Activated naive CD4-positive, alpha-beta T cell treated with anti-CD3 and anti-CD28 coated beads for 36 hours (primary cell): ENCODE data around the gene SGCA. TPM values are rescaled to one million over a fixed set of nuclear protein-coding genes. Genes with fewer than 3 reads are reported as not detected.

Experiments
- CTCF ChIA-PET: fragments of 350-600 bp; sonication (Branson Sonifier 250); formaldehyde crosslinking; loops from one replicate; lab custom pipeline; 2021; ENCODE audit warnings: antibody characterized with exemption; lab: Charles Lee
- DNase-seq: peaks from one replicate; pipeline ENCODE4 v3.0.0-alpha.2; 2020
- H3K27ac Mint-ChIP-seq: one replicate; pipeline ENCODE4 v1.8.0; 2021; ENCODE audit warnings: mild to moderate bottlenecking, mixed read lengths
- H3K27me3 Mint-ChIP-seq: one replicate; pipeline ENCODE4 v1.8.0; 2021; ENCODE audit warnings: low read depth, mixed read lengths
- H3K36me3 Mint-ChIP-seq: one replicate; pipeline ENCODE4 v1.8.0; 2021; ENCODE audit warnings: low read depth, mixed read lengths
- H3K4me1 Mint-ChIP-seq: one replicate; pipeline ENCODE4 v1.8.0; 2021; ENCODE audit warnings: low read depth, mixed read lengths
- H3K4me3 Mint-ChIP-seq: one replicate; pipeline ENCODE4 v1.8.0; 2021; ENCODE audit warnings: mild to moderate bottlenecking, moderate library complexity, mixed read lengths
- H3K9me3 Mint-ChIP-seq: one replicate; pipeline ENCODE4 v1.8.0; 2021; ENCODE audit warnings: mixed read lengths
- intact Hi-C: fragments of 100-400 bp; cut with micrococcal nuclease; formaldehyde crosslinking; loops from one replicate; pipeline ENCODE4 v1.15.1; 2023
- total RNA-seq, 2 experiments: library from RNA; stranded (reverse); gene quantifications; one replicate each; pipeline ENCODE4 v1.2.3, GENCODE V29; 2021

The SGCA gene
- total RNA-seq, 2 experiments from 2014 or later = 0.14 TPM; not detected in 1

DNA sequence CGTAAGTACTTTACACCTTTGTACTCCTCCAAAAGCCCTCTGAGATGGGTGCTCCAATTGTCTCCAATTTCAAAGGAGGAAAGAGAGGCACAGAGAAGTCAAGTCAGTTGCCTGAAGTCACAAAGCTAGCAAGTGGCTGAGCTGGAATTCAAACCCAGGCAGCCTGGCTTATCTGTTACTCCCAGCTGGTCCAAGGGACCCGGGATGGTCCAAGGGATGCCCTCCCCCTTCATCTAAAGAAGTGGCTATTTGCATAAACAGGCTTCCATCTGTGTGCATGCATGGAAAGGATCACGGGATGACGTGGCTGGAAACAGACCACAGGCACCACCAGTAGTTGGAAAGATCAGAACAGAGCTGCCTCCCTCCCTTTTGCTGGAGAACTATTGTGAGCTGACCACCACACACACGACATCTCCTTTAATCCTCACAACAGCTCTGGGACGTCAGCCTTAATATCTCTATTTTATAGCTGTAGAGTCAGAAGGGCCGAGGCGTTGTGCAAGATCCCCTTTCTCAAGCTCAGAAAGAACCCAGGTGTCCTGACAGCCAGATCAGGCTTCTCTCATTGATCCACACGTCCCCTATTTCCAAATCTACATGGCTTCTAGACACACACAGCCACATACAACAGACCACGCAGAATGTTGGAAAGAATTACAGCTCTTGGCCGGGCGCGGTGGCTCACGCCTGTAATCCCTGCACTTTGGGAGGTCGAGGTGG lies 46.5 kb downstream of the SGCA start:
- Mint-ChIP-seq H3K9me3 (no peaks in the 10 kb centered on the region), H3K4me1 (peaks cover 25% of the 10 kb centered on the region), H3K27ac (no peak overlapping the region), H3K4me3 (no peak overlapping the region), H3K27me3 (peaks cover 7% of the 10 kb centered on the region), H3K36me3 (no peaks in the 10 kb centered on the region)
- CTCF ChIA-PET = interaction anchor here (0.6 to 10.5 kb wide), 17 partner anchors 8 to 509 kb away, joined by 3 to 87 read pairs (median 8); partner anchors contain the start of genes COL1A1, LRRC59 and TMEM92
- no peak for DNase-seq
- intact Hi-C loops = no loop called here

DNA sequence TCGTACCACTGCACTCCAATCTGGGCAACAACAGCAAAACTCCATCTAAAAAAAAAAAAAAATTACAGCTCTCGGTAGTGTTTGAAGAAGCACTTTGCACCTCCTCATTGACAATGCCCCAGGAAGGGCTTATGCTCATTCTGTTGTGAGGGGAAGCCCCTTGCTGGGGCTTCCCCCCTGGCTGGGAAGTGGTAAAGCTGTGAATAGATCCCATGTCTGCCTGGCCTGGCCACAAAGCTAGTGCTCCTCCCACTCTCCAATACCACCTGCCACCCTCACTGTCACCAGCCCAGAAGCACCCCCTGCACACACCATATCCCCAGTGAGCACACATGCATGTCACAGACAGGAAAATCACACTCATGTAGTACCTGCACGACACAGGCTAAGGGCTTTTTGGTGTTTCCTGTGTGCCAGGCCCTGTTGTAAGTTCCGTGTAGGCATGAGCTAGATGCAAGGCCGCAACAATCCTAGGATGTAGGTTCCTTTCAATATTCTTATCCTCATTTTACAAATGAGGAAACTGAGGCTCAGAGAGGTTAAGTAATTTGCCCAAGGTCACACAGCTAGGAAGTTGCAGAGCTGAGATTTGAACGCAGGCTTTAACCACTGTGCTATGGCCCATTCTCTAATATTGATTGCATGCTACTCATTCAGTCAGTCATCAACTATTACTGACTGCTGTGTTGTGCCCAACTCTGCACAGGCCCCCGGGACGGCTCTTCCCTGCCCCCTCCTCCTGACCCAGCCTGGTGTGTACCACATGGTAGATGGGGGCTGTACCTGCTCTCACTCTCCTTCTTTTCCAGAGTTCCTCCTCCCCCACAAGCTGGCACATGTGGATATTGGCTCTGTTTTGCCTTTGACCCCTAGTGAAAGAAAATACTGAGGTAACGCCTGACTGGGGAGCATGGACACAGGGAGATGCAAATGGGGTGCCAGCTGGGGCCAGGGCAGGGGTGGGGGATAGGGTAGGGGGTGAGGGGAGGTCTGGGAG lies 47.5 kb downstream of the SGCA start:
- Mint-ChIP-seq H3K4me1 (peaks cover 29% of the 10 kb centered on the region), H3K9me3 (no peaks in the 10 kb centered on the region), H3K27me3 (peaks cover 2% of the 10 kb centered on the region), H3K27ac (peak overlapping the region; percentile 17), H3K4me3 (no peak overlapping the region), H3K36me3 (no peaks in the 10 kb centered on the region)
- CTCF ChIA-PET = interaction anchor here (0.6 to 10.5 kb wide), 22 partner anchors 9 to 510 kb away, joined by 3 to 87 read pairs (median 6); partner anchors contain the start of genes COL1A1, LRRC59 and TMEM92
- intact Hi-C loops = loop anchor here (1.0 kb wide), 1 partner anchor 98 kb away; no protein-coding TSS in a partner anchor
- peak; percentile 89 for DNase-seq

GRCh38 chr17:50214976-50215760 lies 49.4 kb downstream of the SGCA start:
- no peaks in the 10 kb centered on the region for H3K9me3 Mint-ChIP-seq
- DNase-seq = no peak
- no peak overlapping the region for H3K27ac Mint-ChIP-seq
- H3K4me3 Mint-ChIP-seq = no peak overlapping the region
- H3K27me3 Mint-ChIP-seq = peaks cover 2% of the 10 kb centered on the region
- H3K36me3 Mint-ChIP-seq = no peaks in the 10 kb centered on the region
- intact Hi-C loops = no loop called here
- H3K4me1 Mint-ChIP-seq = peaks cover 35% of the 10 kb centered on the region
- CTCF ChIA-PET = interaction anchor here (0.8 to 10.5 kb wide), 3 partner anchors 14 to 82 kb away, joined by 3 to 87 read pairs (median 13); partner anchors contain the start of gene COL1A1

DNA sequence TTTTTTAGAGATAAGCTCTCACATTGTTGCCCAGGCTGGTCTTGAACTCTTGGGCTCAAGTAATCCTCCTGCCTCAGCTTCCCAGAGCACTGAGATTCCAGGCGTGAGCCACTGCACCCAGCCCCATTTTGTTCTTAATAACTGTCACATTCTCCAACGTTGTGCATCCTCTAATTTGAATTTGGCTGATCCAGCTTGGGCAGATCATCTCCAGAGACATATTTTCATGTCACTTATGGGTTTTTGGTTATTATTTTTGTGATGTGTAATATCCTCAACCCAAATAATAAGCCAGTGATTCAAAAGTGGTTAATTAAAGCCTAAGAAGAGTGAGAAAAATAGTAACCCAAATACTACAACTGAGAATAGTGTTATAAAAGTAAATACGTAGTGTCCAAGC lies 51.8 kb downstream of the SGCA start:
- H3K9me3 Mint-ChIP-seq = no peaks in the 10 kb centered on the region
- CTCF ChIA-PET = interaction anchor here (0.6 to 10.5 kb wide), 6 partner anchors 16 to 287 kb away, joined by 3 to 87 read pairs (median 4); partner anchors contain the start of gene COL1A1
- intact Hi-C loops = no loop called here

GRCh38 chr17:50218071-50218759 lies 52.4 kb downstream of the SGCA start:
- no peaks in the 10 kb centered on the region for H3K9me3 Mint-ChIP-seq
- H3K4me3 Mint-ChIP-seq = no peak overlapping the region
- DNase-seq = no peak
- H3K4me1 Mint-ChIP-seq = peaks cover 22% of the 10 kb centered on the region
- intact Hi-C loops = no loop called here
- no peak overlapping the region for H3K27ac Mint-ChIP-seq
- no peaks in the 10 kb centered on the region for H3K36me3 Mint-ChIP-seq
- CTCF ChIA-PET = interaction anchor here (0.6 to 10.5 kb wide), 5 partner anchors 17 to 238 kb away, joined by 3 to 87 read pairs (median 5); partner anchors contain the start of gene COL1A1
- H3K27me3 Mint-ChIP-seq = no peaks in the 10 kb centered on the region

More for the DNA sequence above, 51.8 kb downstream of the SGCA start:
- Mint-ChIP-seq H3K4me1 (peaks cover 28% of the 10 kb centered on the region), H3K27ac (no peak overlapping the region), H3K36me3 (no peaks in the 10 kb centered on the region), H3K4me3 (no peak overlapping the region), H3K27me3 (no peaks in the 10 kb centered on the region)
- no peak for DNase-seq

GRCh38 chr17:50218771-50219315 lies 53.0 kb downstream of the SGCA start:
- H3K9me3 Mint-ChIP-seq = peaks cover 3% of the 10 kb centered on the region
- CTCF ChIA-PET = interaction anchor here (0.7 to 10.5 kb wide), 2 partner anchors 18 to 40 kb away, joined by 3 to 87 read pairs; partner anchors contain the start of gene COL1A1
- peaks cover 16% of the 10 kb centered on the region for H3K4me1 Mint-ChIP-seq
- H3K36me3 Mint-ChIP-seq = no peaks in the 10 kb centered on the region
- no peak overlapping the region for H3K27ac Mint-ChIP-seq
- H3K27me3 Mint-ChIP-seq = no peaks in the 10 kb centered on the region
- intact Hi-C loops = no loop called here
- no peak overlapping the region for H3K4me3 Mint-ChIP-seq
- no peak for DNase-seq

DNA sequence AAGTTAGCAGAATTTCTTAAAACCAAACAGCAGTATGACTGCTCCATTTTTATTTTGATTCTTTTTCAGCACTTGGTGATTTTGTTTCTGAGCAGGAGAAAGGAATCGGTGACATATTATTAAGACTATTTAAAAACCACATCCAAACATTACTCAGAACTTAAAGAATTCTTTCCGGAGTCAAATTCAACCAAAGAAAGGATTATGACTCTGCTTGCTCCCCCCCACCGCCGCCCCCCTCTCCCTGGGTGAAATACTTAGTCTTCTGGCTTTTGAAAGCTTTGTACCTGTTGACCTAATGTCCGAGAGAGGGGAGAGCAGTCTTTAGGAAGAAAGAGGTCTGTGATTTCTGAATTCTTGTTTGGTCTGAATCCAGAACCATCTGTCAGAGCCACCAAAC lies 53.5 kb downstream of the SGCA start:
- CTCF ChIA-PET = interaction anchor here (4.2 to 10.5 kb wide), 2 partner anchors 18 kb away, joined by 20 to 87 read pairs; partner anchors contain the start of gene COL1A1
- peaks cover 3% of the 10 kb centered on the region for H3K9me3 Mint-ChIP-seq
- no peak overlapping the region for H3K4me3 Mint-ChIP-seq
- H3K27ac Mint-ChIP-seq = no peak overlapping the region
- intact Hi-C loops = no loop called here
- peaks cover 16% of the 10 kb centered on the region for H3K4me1 Mint-ChIP-seq
- H3K27me3 Mint-ChIP-seq = no peaks in the 10 kb centered on the region
- no peak for DNase-seq
- no peaks in the 10 kb centered on the region for H3K36me3 Mint-ChIP-seq

GRCh38 chr17:50219939-50220465 lies 54.2 kb downstream of the SGCA start:
- DNase-seq = no peak
- Mint-ChIP-seq H3K27me3 (no peaks in the 10 kb centered on the region), H3K36me3 (no peaks in the 10 kb centered on the region), H3K4me3 (no peak overlapping the region), H3K9me3 (peaks cover 9% of the 10 kb centered on the region), H3K4me1 (peaks cover 16% of the 10 kb centered on the region), H3K27ac (no peak overlapping the region)
- intact Hi-C loops = no loop called here
- CTCF ChIA-PET = interaction anchor here (4.2 kb wide), 1 partner anchor 19 kb away, joined by 20 read pairs; the partner anchor contains the start of gene COL1A1

DNA sequence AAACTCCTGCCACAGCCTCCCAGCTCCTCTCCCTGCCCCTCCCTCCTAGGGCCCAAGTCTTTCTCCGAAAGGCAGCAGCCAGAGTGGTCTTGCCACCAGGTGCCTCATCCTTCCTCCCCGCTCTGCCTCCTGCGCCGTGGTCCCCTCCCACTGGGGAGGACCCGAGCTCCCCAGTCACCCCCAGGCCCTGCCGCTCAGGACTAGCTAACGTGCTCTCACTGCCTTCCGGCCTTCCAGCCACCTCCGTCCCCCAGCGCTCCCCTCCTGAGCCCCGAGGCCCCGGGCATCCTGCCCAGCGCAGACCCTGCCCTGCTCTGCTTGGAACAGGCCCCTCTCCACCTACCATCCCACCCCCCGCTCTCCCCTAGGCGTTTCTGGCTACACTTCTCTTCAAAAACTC lies 55.0 kb downstream of the SGCA start:
- CTCF ChIA-PET = interaction anchor here (4.2 kb wide), 1 partner anchor 20 kb away, joined by 20 read pairs; the partner anchor contains the start of gene COL1A1
- Mint-ChIP-seq H3K36me3 (no peaks in the 10 kb centered on the region), H3K4me3 (no peak overlapping the region), H3K27ac (no peak overlapping the region), H3K27me3 (no peaks in the 10 kb centered on the region), H3K9me3 (peaks cover 17% of the 10 kb centered on the region), H3K4me1 (peaks cover 16% of the 10 kb centered on the region)
- intact Hi-C loops = no loop called here
- no peak for DNase-seq

GRCh38 chr17:50221266-50221863 lies 55.6 kb downstream of the SGCA start:
- DNase-seq = peak; percentile 23
- intact Hi-C loops = no loop called here
- H3K4me1 Mint-ChIP-seq = peaks cover 16% of the 10 kb centered on the region
- CTCF ChIA-PET = interaction anchor here (1.4 to 4.2 kb wide), 2 partner anchors 9 to 20 kb away, joined by 9 to 20 read pairs; partner anchors contain the start of gene COL1A1
- no peak overlapping the region for H3K4me3 Mint-ChIP-seq
- peaks cover 20% of the 10 kb centered on the region for H3K9me3 Mint-ChIP-seq
- H3K27me3 Mint-ChIP-seq = no peaks in the 10 kb centered on the region
- H3K27ac Mint-ChIP-seq = no peak overlapping the region
- H3K36me3 Mint-ChIP-seq = no peaks in the 10 kb centered on the region
